ENCODE measurements around the gene ANKRD40.

Gene ANKRD40

GRCh38 chr17:50680126-50680525 is 27.6 kb downstream of the ANKRD40 start:
- TF ChIP-seq CTCF (IDR thresholded peaks at IDR 0.05; ENCODE audit: control extremely low read depth, extremely low read depth, low read depth, missing control alignments) = no peak
- no peak for DNase-seq (ENCODE audit: extremely low spot score)
- ChIA-PET CTCF (interaction anchor here (0.9 to 1.1 kb wide), 2 partner anchors 12 to 19 kb away, joined by 3 read pairs; no protein-coding TSS in a partner anchor), POLR2A (no interaction called here)

- TF ChIP-seq CTCF (IDR thresholded peaks at IDR 0.05; ENCODE audit: control extremely low read depth, extremely low read depth, low read depth, missing control alignments) = no peak
- no peak for DNase-seq (ENCODE audit: extremely low spot score)
- ChIA-PET CTCF (no interaction called here), POLR2A (no interaction called here)
Measured at GRCh38 chr17:50679008-50679544, 28.6 kb downstream of the ANKRD40 start.

GRCh38 chr17:50677851-50678375 is 29.8 kb downstream of the ANKRD40 start:
- ChIA-PET POLR2A (no interaction called here), CTCF (no interaction called here)
- no peak for DNase-seq (ENCODE audit: extremely low spot score)
- TF ChIP-seq CTCF (IDR thresholded peaks at IDR 0.05; ENCODE audit: control extremely low read depth, extremely low read depth, low read depth, missing control alignments) = no peak

GRCh38 chr17:50676065-50676975 is 31.4 kb downstream of the ANKRD40 start:
- DNase-seq (ENCODE audit: extremely low spot score) = no peak
- ChIA-PET POLR2A (no interaction called here), CTCF (no interaction called here)
- TF ChIP-seq CTCF (IDR thresholded peaks at IDR 0.05; ENCODE audit: control extremely low read depth, extremely low read depth, low read depth, missing control alignments) = no peak

GRCh38 chr17:50675627-50676026 is 32.1 kb downstream of the ANKRD40 start:
- TF ChIP-seq CTCF (IDR thresholded peaks at IDR 0.05; ENCODE audit: control extremely low read depth, extremely low read depth, low read depth, missing control alignments) = no peak
- POLR2A ChIA-PET = no interaction called here
- CTCF ChIA-PET = no interaction called here
- no peak for DNase-seq (ENCODE audit: extremely low spot score)

GRCh38 chr17:50675190-50675589 is 32.5 kb downstream of the ANKRD40 start:
- no peak for DNase-seq (ENCODE audit: extremely low spot score)
- ChIA-PET POLR2A (no interaction called here), CTCF (interaction anchor here (1.2 kb wide), 1 partner anchor 20 kb away, joined by 3 read pairs; no protein-coding TSS in a partner anchor)
- TF ChIP-seq CTCF (IDR thresholded peaks at IDR 0.05; ENCODE audit: control extremely low read depth, extremely low read depth, low read depth, missing control alignments) = no peak
